ENCODE data around the gene CMTM7.
A peak's percentile ranks its signal among the peaks of the same experiment; 100 is the strongest.

The CMTM7 gene, protein sequence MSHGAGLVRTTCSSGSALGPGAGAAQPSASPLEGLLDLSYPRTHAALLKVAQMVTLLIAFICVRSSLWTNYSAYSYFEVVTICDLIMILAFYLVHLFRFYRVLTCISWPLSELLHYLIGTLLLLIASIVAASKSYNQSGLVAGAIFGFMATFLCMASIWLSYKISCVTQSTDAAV

GRCh38 chr3:32391643-32392535, at the start of gene CMTM7:
Gene CMTM7, plus strand, starts transcription at chr3:32391853. Its CDS starts 54 bp downstream, at chr3:32391907.
- DNase-seq: no peak

DNA sequence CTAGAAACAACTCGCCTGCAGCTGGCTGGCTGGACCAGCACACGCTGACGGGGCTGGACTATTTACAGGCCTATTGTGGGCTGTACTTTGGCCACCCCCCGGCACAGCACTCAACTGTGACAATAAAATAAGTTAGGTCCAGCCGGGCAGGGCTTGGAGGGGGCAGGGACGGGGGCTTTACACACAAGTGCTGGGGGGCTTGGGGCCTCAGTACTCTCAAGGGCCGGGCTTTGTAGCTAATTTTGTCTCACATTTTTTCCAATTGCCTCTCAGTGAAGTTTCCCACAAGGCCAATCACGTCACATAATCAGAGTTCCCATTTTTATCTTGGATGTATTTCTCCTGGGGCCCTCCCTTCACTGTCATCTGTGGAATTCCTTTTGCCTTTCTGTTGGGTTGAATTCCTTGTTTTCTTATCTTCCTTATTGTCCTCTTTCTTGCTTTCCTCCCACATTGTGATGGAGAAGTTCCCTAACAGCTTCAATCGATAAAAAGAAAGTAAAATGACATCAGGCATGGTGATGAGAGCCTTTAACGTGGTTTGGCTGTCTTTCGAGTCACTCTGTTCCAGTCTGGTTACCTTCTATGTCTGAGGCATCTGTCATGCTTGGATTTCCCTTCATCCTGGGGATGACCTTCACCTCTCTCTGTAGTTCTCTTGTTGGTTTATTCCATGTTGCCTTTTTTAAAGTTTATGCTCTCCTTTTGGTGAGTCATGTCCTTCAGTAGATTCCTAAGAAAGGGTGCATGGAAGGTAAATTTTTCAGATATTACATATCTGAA, 44.1 kb upstream of the CMTM7 start:
- DNase-seq: no peak

DNA sequence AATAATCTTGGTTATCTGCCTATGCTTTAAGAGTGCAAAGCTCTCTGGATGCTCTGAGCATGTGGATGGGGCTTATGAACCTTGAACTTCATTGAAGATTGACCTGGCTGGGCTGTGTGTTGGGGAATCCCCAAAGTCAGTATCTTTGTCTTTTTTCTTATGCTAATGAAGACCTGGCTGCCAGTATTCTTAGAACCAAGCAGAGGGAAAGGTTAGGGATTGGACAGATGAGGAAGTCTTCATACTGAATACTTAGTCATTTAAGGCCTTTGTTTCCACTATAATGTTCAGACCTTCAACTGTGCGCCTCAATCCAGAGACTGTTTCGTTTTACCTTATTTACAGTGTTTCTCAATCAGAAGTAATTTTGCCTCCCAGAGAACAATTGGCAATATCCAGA, 42.5 kb upstream of the CMTM7 start:
- no peak for DNase-seq

- DNase-seq: no peak
Measured at GRCh38 chr3:32352563-32352962, 39.1 kb upstream of the CMTM7 start.

- DNase-seq: no peak
Measured at GRCh38 chr3:32353351-32353750, 38.3 kb upstream of the CMTM7 start.

DNA sequence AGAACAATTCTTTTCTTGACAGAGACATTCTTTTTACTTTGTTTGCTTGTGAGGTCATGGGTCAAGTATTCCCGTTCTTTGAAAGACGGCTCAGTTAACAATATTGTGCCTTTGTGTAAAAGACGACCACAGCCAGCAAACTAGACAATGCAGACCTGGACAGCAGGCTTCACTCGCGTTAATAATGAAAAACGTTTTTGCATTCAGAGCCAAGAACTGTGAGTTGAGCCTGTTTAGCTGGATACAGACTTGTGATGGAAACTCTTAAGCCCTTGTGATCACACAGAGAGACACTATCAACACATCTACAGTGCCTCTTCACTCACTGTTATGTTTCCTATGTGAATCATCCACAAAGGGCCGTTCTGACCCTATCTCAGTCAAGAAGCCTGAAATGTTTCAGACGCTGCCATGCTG, 37.3 kb upstream of the CMTM7 start:
- DNase-seq: no peak

DNA sequence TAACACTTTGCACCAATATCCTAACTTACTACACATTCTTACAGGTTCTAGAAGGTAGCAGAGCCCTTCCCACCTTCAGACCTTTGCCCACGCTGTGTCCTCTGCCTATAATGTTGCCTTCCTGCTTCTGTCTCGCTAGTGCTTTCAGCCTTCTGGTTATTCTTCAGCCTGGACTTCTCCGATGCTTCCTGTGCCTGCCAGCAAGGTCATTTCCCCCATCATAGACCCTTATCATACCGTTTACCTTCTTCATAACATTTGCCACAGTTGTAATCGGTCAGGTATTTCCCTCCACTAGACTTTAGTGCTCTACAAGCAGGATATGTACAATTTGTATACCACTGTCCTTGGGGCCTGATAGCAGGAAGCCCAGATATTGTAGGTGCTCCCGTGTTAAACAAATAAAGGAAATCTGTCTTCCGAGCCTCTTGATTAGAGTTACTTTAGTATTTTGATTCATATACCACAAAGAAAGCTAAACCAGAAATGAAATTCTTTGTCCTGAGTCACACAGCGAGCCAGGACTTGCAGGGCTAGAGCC, 35.8 kb upstream of the CMTM7 start:
- DNase-seq: no peak

- DNase-seq: no peak
Measured at GRCh38 chr3:32359766-32360492, 31.7 kb upstream of the CMTM7 start.

- no peak for DNase-seq
Measured at GRCh38 chr3:32360493-32360827, 31.2 kb upstream of the CMTM7 start.

DNA sequence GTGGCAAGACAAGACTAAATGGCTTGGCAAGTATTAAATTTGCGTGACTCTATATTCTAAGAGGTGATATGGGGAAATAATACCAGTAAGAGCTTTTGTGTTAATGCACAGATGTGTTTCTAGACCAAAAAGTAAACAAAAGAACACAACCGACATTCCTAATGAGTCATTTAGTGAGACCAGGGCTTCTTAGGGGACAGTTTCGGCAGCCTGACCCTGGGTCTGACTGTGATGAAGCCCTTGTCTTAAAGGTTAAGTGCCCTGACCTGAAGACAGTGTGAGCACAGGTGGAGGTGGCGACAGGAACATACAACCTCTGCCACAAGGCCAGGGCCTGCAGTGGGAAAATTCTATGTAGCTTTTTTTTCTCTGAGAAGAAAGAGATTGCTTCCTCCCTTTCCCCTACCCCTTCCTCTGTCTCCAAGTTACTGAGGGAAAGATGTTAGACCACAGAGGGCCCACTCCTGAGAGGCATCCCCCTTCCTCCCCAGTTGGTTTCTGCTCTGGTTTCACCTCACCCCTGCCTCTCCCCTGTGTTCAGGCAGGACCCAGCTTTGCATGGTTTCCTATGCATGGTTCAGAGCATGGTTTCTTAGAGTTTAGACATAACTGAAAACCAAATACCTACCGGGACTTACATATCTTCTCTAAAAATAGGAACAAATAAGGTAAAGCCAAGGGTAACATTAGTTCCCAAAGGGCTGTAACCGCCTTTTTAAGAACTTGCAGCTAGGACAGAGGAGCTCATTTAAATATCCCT, 24.8 kb upstream of the CMTM7 start:
- no peak for DNase-seq

DNA sequence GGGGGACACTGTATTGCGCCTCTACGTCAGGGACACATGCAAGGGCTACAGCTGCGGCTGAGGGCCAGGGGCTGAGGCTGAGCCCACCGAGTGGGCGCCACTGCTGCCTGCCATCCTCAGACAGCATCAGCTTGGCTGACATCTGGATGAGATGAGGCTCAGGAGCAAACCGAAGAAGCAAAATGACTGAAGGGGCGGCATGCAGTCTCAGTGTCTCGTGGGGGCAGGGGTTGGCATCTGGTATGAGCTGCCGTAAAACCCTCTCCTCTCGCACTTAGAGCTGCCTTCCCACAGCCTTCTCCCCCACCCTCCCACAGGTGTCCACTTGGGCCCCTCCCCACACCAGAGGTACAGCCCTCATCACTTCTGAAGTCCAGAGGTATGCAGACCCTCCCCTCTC, 24.2 kb upstream of the CMTM7 start:
- DNase-seq: no peak

DNA sequence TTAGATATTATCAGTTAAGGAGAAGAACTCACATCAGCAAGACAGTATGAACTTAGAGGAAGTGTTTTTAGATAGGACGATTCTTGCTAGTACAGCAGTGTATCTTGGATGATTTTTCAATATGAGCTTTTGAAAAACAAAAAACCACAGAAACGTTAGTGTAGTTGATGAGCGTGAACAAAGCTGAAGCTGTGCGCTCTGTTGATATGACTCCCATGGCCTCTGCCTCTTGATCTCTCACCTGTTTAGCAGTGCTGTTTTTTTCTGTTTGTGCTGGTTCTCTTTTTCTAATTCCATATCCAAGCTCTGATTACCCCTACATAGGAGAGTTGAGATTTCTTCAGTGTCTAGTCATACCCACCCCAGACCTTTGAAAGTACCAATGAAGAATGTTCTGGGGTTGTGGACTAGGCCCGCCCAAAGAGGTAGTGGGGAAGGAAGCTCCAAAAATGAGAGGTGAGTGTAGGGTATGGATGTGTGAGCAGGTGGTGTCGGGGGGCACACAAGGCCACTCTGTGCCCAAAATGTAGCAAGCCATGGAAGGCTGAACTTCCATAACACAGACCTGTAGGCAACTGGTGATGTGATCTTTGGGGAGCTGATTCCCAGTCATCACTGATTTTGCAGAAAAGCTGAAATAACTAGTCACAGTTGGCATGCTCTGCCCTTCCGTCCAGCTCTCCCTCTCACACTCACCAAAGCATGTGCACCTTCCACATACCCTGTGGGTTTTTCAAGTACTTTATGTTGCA, 20.0 kb upstream of the CMTM7 start:
- no peak for DNase-seq

DNA sequence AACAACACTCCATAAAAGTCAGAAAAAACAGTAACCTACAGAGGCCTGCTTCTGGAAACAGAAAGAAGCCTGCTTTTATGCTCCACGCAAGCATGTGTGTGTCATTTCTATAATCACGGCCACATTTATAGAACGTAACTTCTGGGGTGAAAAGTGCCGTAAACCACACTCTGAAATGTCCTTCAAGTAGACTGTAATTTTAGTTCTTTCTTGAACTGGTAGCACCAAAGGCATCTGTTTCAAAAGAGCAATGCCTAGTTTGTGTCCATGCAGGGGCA, 19.5 kb upstream of the CMTM7 start:
- no peak for DNase-seq

GRCh38 chr3:32373276-32373675, 18.4 kb upstream of the CMTM7 start:
- DNase-seq: no peak

DNA sequence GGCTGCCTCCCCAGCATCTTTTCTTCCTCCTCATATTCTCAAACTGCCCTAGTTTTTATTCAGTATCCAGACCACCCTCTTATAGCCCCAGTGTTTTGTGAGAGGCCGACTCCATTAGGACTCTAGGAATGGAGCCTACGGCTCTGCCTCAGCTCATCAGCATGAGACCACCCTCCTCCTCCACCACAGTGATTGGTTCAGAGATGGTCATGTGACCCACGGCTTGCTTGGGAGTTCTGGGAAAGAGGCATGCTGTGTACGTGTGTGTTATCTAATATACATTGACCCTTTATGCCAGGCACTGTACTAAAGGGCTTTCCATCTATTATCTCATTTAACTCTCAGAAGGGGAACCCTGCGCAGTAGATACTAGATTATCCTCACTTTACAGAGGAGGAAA, 17.8 kb upstream of the CMTM7 start:
- DNase-seq: no peak

GRCh38 chr3:32374788-32375595, 16.7 kb upstream of the CMTM7 start:
- DNase-seq: peak; percentile 50

DNA sequence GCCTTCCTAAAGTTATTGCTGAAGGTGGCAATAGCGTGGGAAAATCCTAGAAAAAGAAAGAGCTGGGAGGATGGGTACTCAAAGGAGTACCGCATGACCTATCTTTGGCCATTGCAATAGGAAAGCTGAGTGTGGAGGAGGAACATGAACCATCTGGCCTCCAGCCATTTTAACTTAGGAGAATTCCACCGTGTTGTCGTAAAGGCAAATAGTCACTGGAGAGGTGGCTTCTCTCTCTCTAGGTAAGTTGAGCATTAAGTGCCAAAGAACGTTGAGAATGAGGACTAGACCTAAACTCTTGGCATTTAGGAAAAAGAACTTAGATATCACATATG, 16.1 kb upstream of the CMTM7 start:
- DNase-seq: no peak

- no peak for DNase-seq
Measured at GRCh38 chr3:32376115-32376514, 15.5 kb upstream of the CMTM7 start.

GRCh38 chr3:32379831-32380500, 11.7 kb upstream of the CMTM7 start:
- no peak for DNase-seq

DNA sequence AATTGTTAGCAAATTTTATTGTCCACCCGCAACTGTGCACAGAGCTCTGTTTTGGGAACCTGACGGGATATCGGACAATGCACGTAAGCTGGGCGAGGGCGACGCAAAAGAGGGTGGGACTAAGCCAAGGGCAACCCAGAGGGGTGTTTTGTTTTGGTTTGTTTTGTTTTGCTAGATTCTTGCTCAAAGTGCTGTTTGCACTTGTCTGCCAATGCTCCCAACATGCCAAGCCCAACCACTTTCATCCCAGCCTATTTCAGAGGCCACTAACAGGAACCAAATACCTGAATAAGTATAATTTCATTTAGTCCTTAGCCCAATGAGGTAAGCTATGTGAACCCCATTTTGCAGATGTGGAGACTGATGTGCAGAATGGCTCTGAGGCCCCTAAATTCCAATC, 9.7 kb upstream of the CMTM7 start:
- DNase-seq: no peak

All from NCI-H1048 (cell line).